Measurements from ENCODE around the gene TSPAN7. TPM values are rescaled to one million over a fixed set of nuclear protein-coding genes. Genes with fewer than 3 reads are reported as not detected.

Gene TSPAN7
- total and polyA plus RNA-seq, 9 of the 15 experiments (the other 6 are each of a cell fraction or from before 2014, with no cell fraction given) = 0.07 to 0.29 (median 0.12) TPM; not detected in 1

GRCh38 chrX:38614485-38614884 is 53.1 kb downstream of the TSPAN7 start:
- no peaks in the 10 kb centered on the region for H3K36me3 ChIP-seq (ENCODE audit: control insufficient read depth, insufficient read depth, low read length)
- H3K4me2 ChIP-seq (ENCODE audit: insufficient read depth, low read length) = no peak overlapping the region
- ChIA-PET CTCF (ENCODE audit: low intra/inter-chr PET ratio) (no interaction called here), POLR2A (no interaction called here)
- no peak for ATAC-seq
- H2AFZ ChIP-seq (ENCODE audit: low read depth, low read length) = no peak overlapping the region
- no peak overlapping the region for H3K4me3 ChIP-seq
- WGBS (ENCODE audit: insufficient coverage, low coverage, missing lambda C conversion rate) = 0% methylated on average over 2 of the region's 2 CpGs
- DNase-seq (ENCODE audit: extremely low read depth in 1 of 4, low spot score in 3 of 4) = no peak
- no peak overlapping the region for H3K27ac ChIP-seq (ENCODE audit: extremely low read depth, low read depth, low read length)
- H3K27me3 ChIP-seq (ENCODE audit: control insufficient read depth in 2 of 2, insufficient read depth in 2 of 2, low read length in 2 of 2) = no peaks in the 10 kb centered on the region; a peak in 3 of 5 replicates
- H3K9me3 ChIP-seq (replicated peaks; ENCODE audit: control insufficient read depth, insufficient read depth, low read depth, low read length) = no peaks in the 10 kb centered on the region
- no TSS peak for BruUV-seq (replicated peaks)
- no peaks in the 10 kb centered on the region; a peak in 1 of 5 replicates for H3K4me1 ChIP-seq (replicated peaks in 1 of 2; ENCODE audit: control insufficient read depth in 2 of 2, insufficient read depth in 2 of 2, low read length in 2 of 2)
- FAIRE-seq = no peak
- in situ Hi-C loops (cut with MboI) (no loop called here), intact Hi-C loops (cut with micrococcal nuclease) (no loop called here)
- no peaks in the 10 kb centered on the region for H4K20me1 ChIP-seq (replicated peaks; ENCODE audit: control insufficient read depth, insufficient read depth, low read length)
- no peaks in the 10 kb centered on the region for H3K9me1 ChIP-seq (ENCODE audit: control insufficient read depth, insufficient read depth, low read length)
- no peak overlapping the region for H3K9ac ChIP-seq (ENCODE audit: insufficient read depth in 1 of 2, low read depth in 2 of 2, low read length in 2 of 2)
- no peaks in the 10 kb centered on the region for H3K79me2 ChIP-seq (ENCODE audit: control insufficient read depth, insufficient read depth, low read length)
- no peak for TF ChIP-seq ARNT (IDR thresholded peaks at IDR 0.05)
- TF ChIP-seq CHD4 (IDR thresholded peaks at IDR 0.05; ENCODE audit: insufficient read depth, insufficient replicate concordance, low read depth, low read length, poor library complexity, severe bottlenecking) = no peak
- TF ChIP-seq ZNF79 (CRISPR knock-in tag; IDR thresholded peaks at IDR 0.05; ENCODE audit: low read depth) = no peak
- no peak for TF ChIP-seq ETS1 (conservative IDR thresholded peaks at IDR 0.05; ENCODE audit: control insufficient read depth, low read depth, low read length)
- no peak for TF ChIP-seq POLR2AphosphoS2 (IDR thresholded peaks at IDR 0.05; ENCODE audit: low read length)
- no peak for TF ChIP-seq ZNF76 (CRISPR knock-in tag; IDR thresholded peaks at IDR 0.05; ENCODE audit: borderline replicate concordance)
- TF ChIP-seq E2F5 (CRISPR knock-in tag; IDR thresholded peaks at IDR 0.05) = no peak
- TF ChIP-seq SMC3 (conservative IDR thresholded peaks at IDR 0.05; ENCODE audit: insufficient read depth, low read depth, low read length) = no peak
- TF ChIP-seq ZNF282 (CRISPR knock-in tag; IDR thresholded peaks at IDR 0.05) = no peak
- TF ChIP-seq TBP (optimal IDR thresholded peaks at IDR 0.05; ENCODE audit: low read depth, low read length) = no peak
- TF ChIP-seq MBD1 (CRISPR knock-in tag; IDR thresholded peaks at IDR 0.05) = no peak
- no peak for TF ChIP-seq ARID1B (IDR thresholded peaks at IDR 0.05)
- no peak for TF ChIP-seq AFF4 (CRISPR knock-in tag; IDR thresholded peaks at IDR 0.05)
- TF ChIP-seq POLR2G (IDR thresholded peaks at IDR 0.05; ENCODE audit: low read depth, low read length) = no peak
- TF ChIP-seq EP400 (IDR thresholded peaks at IDR 0.05) = no peak
- TF ChIP-seq ZBTB17 (CRISPR knock-in tag; IDR thresholded peaks at IDR 0.05) = no peak
